Fibroblast of lung (primary cell): ENCODE measurements around the gene DDN.

Experiments
- EZH2 ChIP-seq: IDR thresholded peaks from 2 replicates; pipeline ENCODE4 v1.5.1; 2012; ENCODE audit warnings: low read length, control low read depth, mild to moderate bottlenecking; ENCODE audit errors: missing control alignments
- TF ChIP-seq, protein P1 (sequence below), 2 donors: IDR thresholded peaks in 1 of 2; conservative IDR thresholded peaks in 1 of 2; 1 replicate in 1 of 2; 2 replicates in 1 of 2; pipeline ENCODE4 v1.5.1; 2011 to 2012; ENCODE audit warnings: low read length in 2 of 2, control low read depth in 1 of 2, inconsistent platforms in 1 of 2, low read depth in 1 of 2, mild to moderate bottlenecking in 1 of 2

GRCh38 chr12:49019120-49019430 lies 19.9 kb upstream of the DDN start:
- no peak for TF ChIP-seq EZH2
- TF ChIP-seq, protein P1, sequence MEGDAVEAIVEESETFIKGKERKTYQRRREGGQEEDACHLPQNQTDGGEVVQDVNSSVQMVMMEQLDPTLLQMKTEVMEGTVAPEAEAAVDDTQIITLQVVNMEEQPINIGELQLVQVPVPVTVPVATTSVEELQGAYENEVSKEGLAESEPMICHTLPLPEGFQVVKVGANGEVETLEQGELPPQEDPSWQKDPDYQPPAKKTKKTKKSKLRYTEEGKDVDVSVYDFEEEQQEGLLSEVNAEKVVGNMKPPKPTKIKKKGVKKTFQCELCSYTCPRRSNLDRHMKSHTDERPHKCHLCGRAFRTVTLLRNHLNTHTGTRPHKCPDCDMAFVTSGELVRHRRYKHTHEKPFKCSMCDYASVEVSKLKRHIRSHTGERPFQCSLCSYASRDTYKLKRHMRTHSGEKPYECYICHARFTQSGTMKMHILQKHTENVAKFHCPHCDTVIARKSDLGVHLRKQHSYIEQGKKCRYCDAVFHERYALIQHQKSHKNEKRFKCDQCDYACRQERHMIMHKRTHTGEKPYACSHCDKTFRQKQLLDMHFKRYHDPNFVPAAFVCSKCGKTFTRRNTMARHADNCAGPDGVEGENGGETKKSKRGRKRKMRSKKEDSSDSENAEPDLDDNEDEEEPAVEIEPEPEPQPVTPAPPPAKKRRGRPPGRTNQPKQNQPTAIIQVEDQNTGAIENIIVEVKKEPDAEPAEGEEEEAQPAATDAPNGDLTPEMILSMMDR (conservative IDR thresholded peaks at IDR 0.05 in 1 of 2, IDR thresholded peaks at IDR 0.05 in 1 of 2; ENCODE audit: low read depth in 1 of 2, low read length in 2 of 2), result no peak
